AML-193 (cell line): ENCODE results near the gene SUFU.
A peak's percentile ranks its signal among the peaks of the same experiment; 100 is the strongest.
"Not testable (repeated sequence)": the region's sequence is repeated elsewhere in the genome, so short reads cannot be mapped to it uniquely, and the experiment has no call there.

ENCODE experiments used
- DNase-seq, 2 experiments: peaks; one replicate each; lab custom pipeline; 2025; lab: John Stamatoyannopoulos, UW

The SUFU gene

GRCh38 chr10:102480396-102480795 is 23.4 kb upstream of the SUFU start:
- no peak for DNase-seq

DNA sequence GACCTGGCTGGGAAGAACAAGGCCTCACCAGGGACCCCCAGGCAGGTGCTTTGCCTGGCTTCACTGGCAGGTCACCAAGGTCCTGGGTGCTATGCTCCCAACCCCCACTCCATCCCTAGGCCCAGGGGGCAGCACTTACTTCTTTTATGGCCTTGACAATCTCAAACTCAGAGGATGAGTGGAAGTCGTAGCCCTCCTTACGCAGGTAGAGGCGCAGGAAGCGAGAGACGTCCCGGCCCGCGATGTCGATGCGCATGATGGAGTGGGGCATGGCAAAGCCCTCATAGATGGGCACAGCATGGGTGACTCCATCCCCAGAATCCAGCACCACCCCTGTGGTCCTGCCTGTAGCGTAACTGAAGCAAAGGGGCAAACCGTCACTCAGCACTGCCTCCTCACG is 19.8 kb upstream of the SUFU start:
- no peak for DNase-seq

- DNase-seq: no peak
Measured at GRCh38 chr10:102485093-102485784, 18.5 kb upstream of the SUFU start.

DNA sequence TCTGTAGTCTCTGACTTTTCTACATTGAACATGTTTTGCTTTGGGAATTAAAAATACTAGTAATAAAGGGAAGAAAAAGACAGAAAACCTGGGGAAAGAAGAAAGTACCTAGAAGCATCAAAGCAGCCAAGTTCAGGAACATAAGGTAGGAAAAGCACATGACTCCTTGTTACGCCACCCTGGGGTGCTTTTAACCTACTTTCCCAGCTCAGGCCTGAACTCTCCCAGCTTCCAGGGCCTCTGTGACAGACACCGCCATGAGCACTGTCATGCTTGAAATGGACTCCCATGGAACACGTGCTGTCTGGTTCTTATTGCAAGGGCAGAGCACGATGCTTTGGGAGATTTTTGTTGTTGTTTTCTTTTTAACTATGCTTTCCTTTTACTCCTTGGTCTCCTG is 12.6 kb upstream of the SUFU start:
- DNase-seq: no peak

- no peak for DNase-seq
Measured at GRCh38 chr10:102492344-102492939, 11.3 kb upstream of the SUFU start.

DNA sequence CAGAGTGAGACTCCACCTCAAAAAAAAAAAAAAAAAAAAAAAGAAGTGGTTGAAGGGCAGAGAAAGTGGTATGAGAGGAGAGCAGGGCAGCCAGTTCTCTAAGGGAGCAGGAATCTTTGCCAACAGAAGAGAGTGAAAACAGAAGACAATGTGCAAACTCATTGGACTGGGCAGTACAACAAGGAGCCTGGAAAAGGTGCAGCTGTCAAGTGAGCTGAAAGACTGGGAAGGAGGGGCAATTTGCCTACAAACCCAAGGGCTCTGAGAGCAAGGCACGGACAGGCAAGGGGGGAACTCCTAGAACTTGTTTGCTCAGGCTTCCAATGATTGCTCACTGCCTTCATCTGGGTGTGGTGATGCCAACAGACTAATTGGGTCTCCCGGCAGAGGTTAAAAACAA is 10.8 kb upstream of the SUFU start:
- no peak for DNase-seq

GRCh38 chr10:102493771-102494170 is 10.0 kb upstream of the SUFU start:
- no peak for DNase-seq

GRCh38 chr10:102497545-102497944 is 6.2 kb upstream of the SUFU start:
- no peak for DNase-seq

GRCh38 chr10:102499356-102499755 is 4.4 kb upstream of the SUFU start:
- no peak for DNase-seq

- DNase-seq: not testable (repeated sequence)
Measured at GRCh38 chr10:102500686-102501085, 3.1 kb upstream of the SUFU start.

DNA sequence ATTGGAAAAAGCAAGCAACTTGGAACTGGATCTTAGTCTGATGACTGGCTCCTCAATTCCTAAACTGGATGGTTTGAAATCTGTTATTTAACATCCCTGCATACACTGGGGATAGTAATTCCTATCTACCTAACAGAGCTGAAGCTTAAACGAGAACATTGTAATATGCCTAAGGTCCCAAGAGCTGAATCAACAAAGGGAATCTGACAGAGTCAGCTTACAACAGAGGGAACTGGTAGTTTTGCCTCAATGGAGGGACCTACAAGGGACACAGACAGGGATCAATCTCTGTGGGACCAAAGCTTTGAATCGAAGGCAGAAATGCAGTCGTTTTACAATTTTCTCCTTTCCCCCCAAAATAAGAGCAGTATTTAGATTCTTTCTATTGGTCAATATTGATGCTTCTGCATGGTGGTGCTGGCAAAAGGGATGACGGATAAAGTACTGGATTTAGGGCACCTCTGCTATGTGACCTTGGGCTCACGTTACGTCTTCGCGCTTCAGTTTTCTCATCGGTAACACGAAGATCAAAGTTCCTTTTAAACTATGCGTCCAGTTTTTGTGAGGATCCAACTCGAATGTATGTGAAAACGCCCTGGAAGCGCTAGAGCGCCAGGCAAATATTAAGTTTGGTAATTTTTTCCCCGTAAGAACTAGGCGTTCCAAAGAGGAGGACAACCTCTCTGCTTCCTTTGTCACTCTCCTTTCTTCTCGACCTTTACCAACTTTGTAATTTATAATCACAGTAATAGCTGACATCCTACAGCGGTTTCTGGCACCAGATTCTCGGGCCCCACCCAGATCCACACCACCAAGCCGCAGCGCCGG is 2.4 kb upstream of the SUFU start:
- DNase-seq: peak in 1 of 2 experiments; percentile 12

DNA sequence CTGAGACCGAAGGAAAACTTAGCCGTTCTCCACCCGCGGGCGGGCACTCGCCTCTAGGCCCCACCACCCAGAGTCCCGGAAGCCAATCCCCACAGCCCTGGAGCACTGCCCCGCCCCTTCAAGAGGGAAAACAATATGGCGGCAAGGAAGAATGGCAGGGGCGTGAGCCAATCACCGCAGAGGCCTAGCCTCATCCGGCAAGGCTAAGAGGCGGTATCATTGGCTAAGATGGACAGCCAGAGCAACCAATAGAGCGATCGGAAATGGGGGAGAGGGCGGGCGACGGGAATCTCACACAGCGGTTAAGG is 1.8 kb upstream of the SUFU start:
- peak; percentile 93 for DNase-seq

DNA sequence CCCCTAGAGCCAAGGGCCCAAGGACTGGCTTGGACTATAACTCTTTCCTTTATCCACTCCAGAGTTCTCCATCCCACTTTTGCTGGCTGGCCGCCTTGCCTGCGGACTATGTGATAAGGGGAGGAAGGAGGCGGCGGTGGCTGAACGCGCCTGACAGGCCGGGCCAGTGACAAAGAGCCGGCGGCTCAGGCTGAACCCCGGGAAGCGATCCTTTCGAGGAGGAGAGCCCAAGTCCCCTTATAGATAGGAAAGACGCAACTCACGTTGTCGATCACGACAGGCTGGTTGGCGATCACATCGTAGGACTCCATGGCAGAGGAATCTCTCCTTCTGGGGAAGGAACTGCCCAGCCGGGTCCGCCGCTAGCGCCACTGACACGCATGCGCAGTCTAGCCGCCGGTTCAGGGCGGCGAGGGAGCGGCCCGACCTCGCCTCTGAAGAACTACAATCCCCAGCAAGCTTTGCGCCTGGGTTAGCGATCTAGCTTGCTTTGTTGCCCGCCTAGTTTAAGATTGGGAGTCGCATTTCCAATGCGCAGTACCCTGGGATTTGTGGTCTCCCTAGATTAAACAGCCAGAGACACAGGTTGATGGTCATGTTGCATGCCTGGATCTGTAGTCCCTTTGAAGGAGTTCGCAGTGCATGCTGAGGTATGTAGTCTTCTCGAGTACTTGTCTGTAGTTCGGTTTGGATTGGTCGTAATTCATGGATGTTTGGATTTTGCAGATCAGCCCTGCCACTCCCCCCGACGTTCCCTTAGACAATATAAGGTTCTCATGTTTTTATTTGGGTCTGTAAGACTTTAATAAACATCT is 1.2 kb upstream of the SUFU start, which contains the start of gene ACTR1A:
Gene ACTR1A (minus strand): TSS at position 376 of the 815 bp plus-strand sequence. CDS start 65 bp downstream, at position 311.
- DNase-seq: peak; percentile 97 to 98

DNA sequence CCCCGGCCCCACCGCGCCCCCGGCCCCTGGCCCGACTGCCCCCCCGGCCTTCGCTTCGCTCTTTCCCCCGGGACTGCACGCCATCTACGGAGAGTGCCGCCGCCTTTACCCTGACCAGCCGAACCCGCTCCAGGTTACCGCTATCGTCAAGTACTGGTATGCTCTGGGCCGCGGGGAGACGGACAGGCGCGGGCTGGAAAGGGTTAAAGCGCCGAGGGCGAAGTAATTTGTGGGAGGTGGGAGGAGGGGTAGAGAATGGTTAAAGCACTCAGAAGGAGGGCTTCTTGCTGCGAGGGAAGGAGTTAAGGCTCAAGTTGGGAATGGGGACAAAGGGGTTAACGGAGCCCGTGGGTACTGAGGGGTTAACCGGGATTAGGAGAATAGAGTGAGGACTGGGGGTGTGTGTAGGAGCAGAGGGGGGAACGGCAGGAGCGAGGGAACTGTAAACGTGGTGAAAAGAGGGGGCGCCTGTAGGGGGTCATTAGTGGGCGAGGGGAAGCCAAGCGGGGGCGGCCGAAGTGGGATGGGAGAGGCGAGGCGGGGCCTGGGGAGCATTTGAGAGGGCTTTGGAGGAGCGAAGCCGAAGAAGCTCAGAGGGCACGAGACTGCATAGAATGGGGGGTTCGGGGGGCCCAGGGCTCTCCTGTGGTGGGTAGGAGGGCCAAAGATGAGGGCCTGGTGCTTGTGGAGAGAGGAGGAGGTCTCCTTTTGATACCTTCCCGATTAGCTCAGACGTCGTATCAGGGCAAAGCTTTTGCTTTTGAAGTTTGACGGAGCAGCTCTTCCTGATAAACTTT is 605 bp downstream of the SUFU start:
- no peak for DNase-seq

DNA sequence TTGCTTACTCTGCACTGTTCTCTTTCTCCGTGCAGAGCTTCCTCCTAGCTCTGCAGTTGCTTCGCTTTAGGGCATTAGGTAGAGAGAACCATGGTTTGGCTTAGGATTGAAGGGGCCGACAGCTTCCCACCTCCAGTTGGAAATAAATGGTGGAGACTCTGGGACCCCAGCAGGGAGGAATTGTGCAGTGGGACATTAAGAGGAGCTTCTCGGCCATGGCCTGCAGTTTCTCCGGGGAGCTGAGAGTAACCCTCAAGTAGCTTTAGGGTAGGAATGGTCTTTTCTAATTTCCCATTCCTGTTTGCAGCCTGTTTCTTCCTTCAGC is 1.2 kb downstream of the SUFU start:
- DNase-seq: peak; percentile 47 to 55

DNA sequence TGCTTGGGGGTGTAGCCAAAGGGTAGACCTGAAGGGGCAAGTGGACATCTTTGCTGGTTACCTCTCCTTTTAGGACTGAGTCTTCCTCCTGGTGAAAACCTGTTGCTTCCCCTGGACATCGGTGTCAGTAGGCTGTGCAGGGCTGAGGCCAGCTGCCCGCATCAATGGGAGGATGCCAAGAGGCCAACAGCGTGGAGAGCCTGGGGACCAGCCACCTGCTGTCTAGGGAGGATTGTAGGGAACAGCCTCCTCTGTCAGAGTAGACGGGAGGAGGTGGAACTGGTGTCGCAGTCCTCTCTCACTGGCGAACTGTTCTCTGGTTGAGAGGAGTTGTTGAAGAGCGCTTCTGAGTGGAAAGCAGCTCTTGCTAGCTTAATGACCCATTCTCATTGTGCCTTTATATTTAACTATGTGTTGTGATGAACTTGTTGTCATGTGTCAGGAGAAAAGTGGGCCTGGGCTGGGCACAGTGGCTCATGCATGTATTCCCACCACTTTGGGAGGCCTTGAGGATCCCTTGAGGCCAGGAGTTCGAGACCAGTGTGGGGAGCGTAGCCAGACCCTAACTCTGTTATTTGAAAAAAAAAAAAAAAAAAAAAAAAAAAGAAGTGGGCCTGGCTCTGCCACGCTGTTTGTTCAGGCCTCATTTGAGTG is 1.8 kb downstream of the SUFU start:
- DNase-seq: no peak

DNA sequence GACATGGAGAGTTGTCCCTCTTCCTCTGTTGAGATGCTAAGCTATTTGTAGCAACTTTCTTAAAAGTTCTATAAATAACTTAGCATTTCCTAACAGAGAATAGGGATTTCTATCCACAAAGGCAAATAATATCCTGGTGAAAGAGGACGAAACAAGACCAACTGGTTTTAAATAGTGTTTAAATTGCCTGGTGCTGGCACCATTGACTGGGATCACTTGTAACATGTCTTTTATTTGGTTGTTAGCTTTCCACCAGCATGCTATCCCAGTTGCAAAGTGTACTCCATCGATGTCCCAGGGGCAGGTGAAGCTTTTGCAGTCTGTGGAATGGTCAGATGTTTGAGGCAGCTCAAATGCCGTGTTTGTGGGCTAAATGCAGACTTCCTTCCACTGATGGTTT is 3.7 kb downstream of the SUFU start:
- no peak for DNase-seq

- DNase-seq: no peak
Measured at GRCh38 chr10:102508506-102508905, 4.7 kb downstream of the SUFU start.

DNA sequence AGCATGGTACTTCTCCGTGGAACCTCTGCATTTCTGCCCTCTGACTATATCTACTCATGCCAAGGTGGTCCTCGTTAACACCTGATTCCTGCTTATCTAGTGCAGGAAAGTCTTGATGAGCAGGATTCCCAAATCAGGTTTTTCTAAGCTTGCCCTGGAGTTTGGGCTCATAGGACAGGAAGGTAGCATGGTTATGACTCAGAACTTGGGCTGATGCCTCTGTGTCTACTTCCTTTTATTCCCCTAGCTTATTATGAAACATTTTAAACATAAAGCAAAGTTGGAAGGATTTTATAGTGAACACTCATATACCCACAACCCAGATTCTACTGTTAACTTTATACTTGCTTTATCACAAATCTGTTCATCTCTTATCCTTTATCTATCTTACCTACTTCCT is 5.6 kb downstream of the SUFU start:
- DNase-seq: peak; percentile 68 to 71

DNA sequence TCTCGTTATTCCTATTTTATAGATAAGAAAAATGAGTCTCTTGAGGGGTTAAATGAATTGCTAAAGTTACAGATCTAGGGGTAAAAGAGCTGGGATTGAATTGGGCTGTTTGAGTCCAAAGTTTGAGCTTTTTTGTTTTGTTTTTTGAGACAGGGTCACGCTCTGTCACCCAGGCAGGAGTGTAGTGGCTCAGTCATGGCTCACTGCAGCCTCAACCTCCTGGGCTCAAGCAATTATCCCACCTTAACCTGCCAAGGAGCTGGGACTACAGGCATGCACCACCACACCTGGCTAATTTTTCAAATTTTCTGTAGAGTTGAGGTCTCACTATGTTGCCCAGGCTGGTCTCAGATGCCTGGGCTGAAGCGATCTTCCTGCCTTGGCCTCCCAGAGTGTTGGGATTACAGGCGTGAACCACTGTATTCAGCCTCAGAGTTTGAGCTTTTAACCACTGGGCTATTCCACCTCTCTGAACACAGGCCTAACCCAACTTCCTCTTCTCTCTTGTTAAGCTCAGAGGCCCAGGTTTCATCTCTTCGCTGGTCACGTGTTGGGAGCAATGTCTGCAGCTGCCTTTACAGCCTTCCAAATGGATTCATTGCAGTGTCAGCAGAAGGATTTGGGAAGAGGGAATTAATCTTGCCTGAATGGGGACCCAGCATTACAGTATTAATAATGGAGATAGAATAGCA is 8.0 kb downstream of the SUFU start:
- peak; percentile 24 to 42 for DNase-seq
